ENCODE data around the gene COL23A1. TPM values are rescaled to one million over a fixed set of nuclear protein-coding genes. Genes with fewer than 3 reads are reported as not detected.

Gene COL23A1
- total and polyA plus RNA-seq, 2 of the 13 experiments (the other 11 are each of a cell fraction or from before 2014, with no cell fraction given) = not detected

GRCh38 chr5:178232920-178233429 lies 357.2 kb downstream of the COL23A1 start (continued):
- no peak for TF ChIP-seq ZHX1 (CRISPR knock-in tag; IDR thresholded peaks at IDR 0.05; ENCODE audit: low read depth)
- no peak for TF ChIP-seq FOSL1 (CRISPR knock-in tag; IDR thresholded peaks at IDR 0.05; ENCODE audit: borderline replicate concordance)
- TF ChIP-seq SMC3 (IDR thresholded peaks at IDR 0.05; ENCODE audit: low read length) = no peak
- TF ChIP-seq MAF1 (CRISPR knock-in tag; IDR thresholded peaks at IDR 0.05; ENCODE audit: borderline replicate concordance) = no peak
- TF ChIP-seq HIC2 (CRISPR knock-in tag; IDR thresholded peaks at IDR 0.05; ENCODE audit: low read depth) = no peak
- no peak for TF ChIP-seq CBX5 (CRISPR knock-in tag; IDR thresholded peaks at IDR 0.05; ENCODE audit: borderline replicate concordance)
- TF ChIP-seq HNRNPL (IDR thresholded peaks at IDR 0.05; ENCODE audit: low read depth, low read length) = no peak
- TF ChIP-seq REST (IDR thresholded peaks at IDR 0.05; ENCODE audit: borderline replicate concordance in 1 of 2, low read depth in 1 of 2, low read length in 2 of 2) = no peak
- peak; percentile 13 for TF ChIP-seq SRSF1 (optimal IDR thresholded peaks at IDR 0.05; ENCODE audit: low read depth, low read length)
- no peak for TF ChIP-seq GLI4 (CRISPR knock-in tag; IDR thresholded peaks at IDR 0.05; ENCODE audit: borderline replicate concordance)
- no peak for TF ChIP-seq MAZ (IDR thresholded peaks at IDR 0.05; ENCODE audit: borderline replicate concordance, low read depth, low read length)
- TF ChIP-seq MAZ (CRISPR knock-in tag; IDR thresholded peaks at IDR 0.05; ENCODE audit: low read depth) = no peak
- no peak for TF ChIP-seq SMARCC2 (IDR thresholded peaks at IDR 0.05)
- TF ChIP-seq ZNF629 (CRISPR knock-in tag; conservative IDR thresholded peaks at IDR 0.05) = peak; percentile 90
- TF ChIP-seq ZBTB44 (CRISPR knock-in tag; IDR thresholded peaks at IDR 0.05) = no peak
- no peak for TF ChIP-seq ZNF780A (CRISPR knock-in tag; IDR thresholded peaks at IDR 0.05)
- no peak for TF ChIP-seq KLF13 (CRISPR knock-in tag; IDR thresholded peaks at IDR 0.05)
- TF ChIP-seq ZNF367 (CRISPR knock-in tag; IDR thresholded peaks at IDR 0.05; ENCODE audit: borderline replicate concordance) = no peak
- TF ChIP-seq GATA4 (IDR thresholded peaks at IDR 0.05; ENCODE audit: borderline replicate concordance, low read depth) = no peak
- TF ChIP-seq CENPT (CRISPR knock-in tag; IDR thresholded peaks at IDR 0.05; ENCODE audit: low read depth) = no peak
- 0 out of 2 replicates have a peak, but pooled peaks have one; percentile 23 for TF ChIP-seq ZNF317 (CRISPR knock-in tag; IDR thresholded peaks at IDR 0.05)
